Measurements from ENCODE around the gene MEAF6. TPM values are rescaled to one million over a fixed set of nuclear protein-coding genes. Genes with fewer than 3 reads are reported as not detected.

Gene MEAF6
- total and polyA plus RNA-seq, 4 donors, result 18.7 to 25.3 (median 21.2) TPM

- Histone ChIP-seq H3K4me1 (ENCODE audit: control insufficient read depth in 4 of 4, insufficient read depth in 4 of 4, low read length in 3 of 4) (peaks cover 5 to 19% (median 14%) of the 10 kb centered on the region in 4 donors), H3K36me3 (ENCODE audit: control insufficient read depth in 4 of 4, insufficient read depth in 3 of 4, low read depth in 1 of 4, low read length in 3 of 4) (peaks cover 17 to 32% (median 28%) of the 10 kb centered on the region in 4 donors), H3K27ac (ENCODE audit: low read depth in 1 of 2, low read length in 2 of 2) (no peak overlapping the region), H3K27me3 (ENCODE audit: control insufficient read depth in 4 of 4, insufficient read depth in 4 of 4, low read length in 3 of 4) (no peaks in the 10 kb centered on the region), H3K9ac (ENCODE audit: low read depth in 1 of 2, low read length in 2 of 2) (no peak overlapping the region), H3K4me3 (ENCODE audit: low read depth in 1 of 3, low read length in 3 of 3) (no peak overlapping the region), H3K9me3 (ENCODE audit: control insufficient read depth in 4 of 4, low read length in 3 of 4) (no peaks in the 10 kb centered on the region)
- 89% methylated on average over 15 of the region's 15 CpGs for WGBS
- no peak for TF ChIP-seq HNF4A (conservative IDR thresholded peaks at IDR 0.05)
- no peak for TF ChIP-seq CTCF (IDR thresholded peaks at IDR 0.05; ENCODE audit: low read depth, low read length, missing input control)
- no peak for TF ChIP-seq HNF4G (IDR thresholded peaks at IDR 0.05)
- TF ChIP-seq FOXA2 (IDR thresholded peaks at IDR 0.05), result no peak
- TF ChIP-seq NR2F2 (IDR thresholded peaks at IDR 0.05), result no peak
- TF ChIP-seq ZBTB33 (IDR thresholded peaks at IDR 0.05), result no peak
- no peak for TF ChIP-seq RAD21 (IDR thresholded peaks at IDR 0.05)
- TF ChIP-seq RXRA (IDR thresholded peaks at IDR 0.05), result no peak
- no peak for TF ChIP-seq JUND (IDR thresholded peaks at IDR 0.05)
- no peak for DNase-seq (ENCODE audit: low spot score)
Observed at GRCh38 chr1:37483785-37484184, 30.8 kb downstream of the MEAF6 start.

- Histone ChIP-seq H3K9me3 (ENCODE audit: control insufficient read depth in 4 of 4, low read length in 3 of 4) (no peaks in the 10 kb centered on the region), H3K4me3 (ENCODE audit: low read depth in 1 of 3, low read length in 3 of 3) (no peak overlapping the region), H3K27ac (ENCODE audit: low read depth in 1 of 2, low read length in 2 of 2) (no peak overlapping the region), H3K27me3 (ENCODE audit: control insufficient read depth in 4 of 4, insufficient read depth in 4 of 4, low read length in 3 of 4) (no peaks in the 10 kb centered on the region), H3K9ac (ENCODE audit: low read depth in 1 of 2, low read length in 2 of 2) (no peak overlapping the region), H3K36me3 (ENCODE audit: control insufficient read depth in 4 of 4, insufficient read depth in 3 of 4, low read depth in 1 of 4, low read length in 3 of 4) (peaks cover 17 to 32% (median 28%) of the 10 kb centered on the region in 4 donors), H3K4me1 (ENCODE audit: control insufficient read depth in 4 of 4, insufficient read depth in 4 of 4, low read length in 3 of 4) (peaks cover 10 to 26% (median 20%) of the 10 kb centered on the region in 4 donors)
- WGBS, result 94% methylated on average over 29 of the region's 29 CpGs
- DNase-seq (ENCODE audit: low spot score), result no peak
- TF ChIP-seq GABPA (IDR thresholded peaks at IDR 0.05 in 1 of 2, conservative IDR thresholded peaks at IDR 0.05 in 1 of 2) (no peak), RAD21 (IDR thresholded peaks at IDR 0.05) (no peak), SP1 (IDR thresholded peaks at IDR 0.05) (no peak), MAX (IDR thresholded peaks at IDR 0.05) (no peak), RXRA (IDR thresholded peaks at IDR 0.05) (no peak), ZBTB33 (IDR thresholded peaks at IDR 0.05) (no peak), TAF1 (conservative IDR thresholded peaks at IDR 0.05) (no peak), HNF4A (conservative IDR thresholded peaks at IDR 0.05) (no peak), FOXA1 (IDR thresholded peaks at IDR 0.05) (no peak), CTCF (IDR thresholded peaks at IDR 0.05; ENCODE audit: low read depth, low read length, missing input control) (no peak), ATF3 (IDR thresholded peaks at IDR 0.05) (no peak), NR2F2 (IDR thresholded peaks at IDR 0.05) (no peak), FOXA2 (IDR thresholded peaks at IDR 0.05) (no peak), REST (IDR thresholded peaks at IDR 0.05) (no peak), JUND (IDR thresholded peaks at IDR 0.05) (no peak), YY1 (IDR thresholded peaks at IDR 0.05) (no peak), HNF4G (IDR thresholded peaks at IDR 0.05) (no peak)
Observed at GRCh38 chr1:37482796-37483744, 31.5 kb downstream of the MEAF6 start.
